Measurements from ENCODE around the gene ITPRIPL1. TPM values are rescaled to one million over a fixed set of nuclear protein-coding genes. Genes with fewer than 3 reads are reported as not detected.

ITPRIPL1 gene
- total and polyA plus RNA-seq, 2 of the 8 experiments (the other 6 are each of a cell fraction or from before 2014, with no cell fraction given): 10.6 to 16.1 TPM

- no peak for TF ChIP-seq CHD7 (IDR thresholded peaks at IDR 0.05; ENCODE audit: insufficient replicate concordance, low read length)
- TF ChIP-seq RNF2 (IDR thresholded peaks at IDR 0.05; ENCODE audit: borderline replicate concordance, low read depth, low read length, missing control alignments, poor library complexity, severe bottlenecking): no peak
- TF ChIP-seq POLR2AphosphoS5 (IDR thresholded peaks at IDR 0.05; ENCODE audit: low read depth, low read length): no peak
- TF ChIP-seq BACH1 (IDR thresholded peaks at IDR 0.05; ENCODE audit: low read length): no peak
- no peak for TF ChIP-seq SRF (IDR thresholded peaks at IDR 0.05; ENCODE audit: low read depth, low read length)
- no peak for TF ChIP-seq PHF8 (conservative IDR thresholded peaks at IDR 0.05; ENCODE audit: low read depth, low read length)
- no peak for TF ChIP-seq RAD21 (IDR thresholded peaks at IDR 0.05 in 1 of 2, conservative IDR thresholded peaks at IDR 0.05 in 1 of 2; ENCODE audit: low read depth in 2 of 2, low read length in 2 of 2)
- TF ChIP-seq BCL11A (IDR thresholded peaks at IDR 0.05; ENCODE audit: low read depth in 2 of 2, low read length in 2 of 2): no peak
Observed at GRCh38 chr2:96320326-96320725, 4.8 kb upstream of the ITPRIPL1 start (continued).

All from H1 (cell line).